GM12874 (cell line): ENCODE results near the gene EPB41L2.

Source experiments
- CTCF ChIP-seq: IDR thresholded peaks from 2 replicates; pipeline ENCODE4 v1.5.1; 2011; ENCODE audit warnings: low read depth, mild to moderate bottlenecking, control low read depth, low read length, moderate library complexity; ENCODE audit not compliant: insufficient read depth

The EPB41L2 gene

GRCh38 chr6:131067521-131067920, 4.5 kb upstream of the EPB41L2 start:
- TF ChIP-seq CTCF: no peak

GRCh38 chr6:131065824-131066171, 2.8 kb upstream of the EPB41L2 start:
- no peak for TF ChIP-seq CTCF

GRCh38 chr6:131065112-131065823, 2.2 kb upstream of the EPB41L2 start:
- TF ChIP-seq CTCF: no peak

GRCh38 chr6:131063764-131064272, 773 bp upstream of the EPB41L2 start:
- no peak for TF ChIP-seq CTCF

- no peak for TF ChIP-seq CTCF
These were observed 611 bp downstream of the EPB41L2 start for GRCh38 chr6:131062241-131063027.

GRCh38 chr6:131061751-131062119, 1.3 kb downstream of the EPB41L2 start:
- no peak for TF ChIP-seq CTCF

- TF ChIP-seq CTCF: no peak
These were observed 1.8 kb downstream of the EPB41L2 start for GRCh38 chr6:131061041-131061750.
